ENCODE measurements around the gene IQGAP1.

DNA sequence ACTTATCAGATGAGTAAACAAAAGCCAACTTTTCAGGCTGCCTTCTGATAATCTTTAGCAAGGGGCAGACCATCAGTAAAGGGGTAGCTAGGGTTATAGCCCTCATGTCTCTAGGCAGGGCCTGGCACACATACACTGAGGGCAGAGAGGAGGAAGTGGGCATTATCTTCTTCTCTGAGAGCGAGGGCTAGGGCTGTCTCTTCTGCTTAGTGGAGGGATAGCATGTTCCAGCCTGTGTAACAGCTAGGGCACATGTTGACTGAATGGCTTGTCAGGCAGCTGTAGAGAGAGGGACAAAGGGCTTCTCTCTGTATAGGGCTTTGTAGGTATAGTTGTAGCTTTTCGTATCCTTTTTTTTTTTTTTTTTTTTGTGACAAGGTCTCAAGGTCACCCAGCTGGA is 159.5 kb downstream of the IQGAP1 start:
- TF ChIP-seq, protein P1, sequence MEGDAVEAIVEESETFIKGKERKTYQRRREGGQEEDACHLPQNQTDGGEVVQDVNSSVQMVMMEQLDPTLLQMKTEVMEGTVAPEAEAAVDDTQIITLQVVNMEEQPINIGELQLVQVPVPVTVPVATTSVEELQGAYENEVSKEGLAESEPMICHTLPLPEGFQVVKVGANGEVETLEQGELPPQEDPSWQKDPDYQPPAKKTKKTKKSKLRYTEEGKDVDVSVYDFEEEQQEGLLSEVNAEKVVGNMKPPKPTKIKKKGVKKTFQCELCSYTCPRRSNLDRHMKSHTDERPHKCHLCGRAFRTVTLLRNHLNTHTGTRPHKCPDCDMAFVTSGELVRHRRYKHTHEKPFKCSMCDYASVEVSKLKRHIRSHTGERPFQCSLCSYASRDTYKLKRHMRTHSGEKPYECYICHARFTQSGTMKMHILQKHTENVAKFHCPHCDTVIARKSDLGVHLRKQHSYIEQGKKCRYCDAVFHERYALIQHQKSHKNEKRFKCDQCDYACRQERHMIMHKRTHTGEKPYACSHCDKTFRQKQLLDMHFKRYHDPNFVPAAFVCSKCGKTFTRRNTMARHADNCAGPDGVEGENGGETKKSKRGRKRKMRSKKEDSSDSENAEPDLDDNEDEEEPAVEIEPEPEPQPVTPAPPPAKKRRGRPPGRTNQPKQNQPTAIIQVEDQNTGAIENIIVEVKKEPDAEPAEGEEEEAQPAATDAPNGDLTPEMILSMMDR (IDR thresholded peaks at IDR 0.05), result no peak
- TF ChIP-seq POLR2A (IDR thresholded peaks at IDR 0.05), result no peak
